Skeletal muscle satellite cell (primary cell): ENCODE measurements around the gene TEX19.
"Not testable (repeated sequence)": the region's sequence is repeated elsewhere in the genome, so short reads cannot be mapped to it uniquely, and the experiment has no call there.

Source experiments
- H3K27me3 ChIP-seq: 2 replicates; pipeline ENCODE4 v1.7.0; 2013; ENCODE audit warnings: low read length; ENCODE audit not compliant: control insufficient read depth, insufficient read depth
- H3K36me3 ChIP-seq: 2 replicates; pipeline ENCODE4 v1.7.0; 2013; ENCODE audit warnings: mild to moderate bottlenecking, control low read depth, low read length; ENCODE audit not compliant: insufficient read depth
- H3K4me1 ChIP-seq: 2 replicates; pipeline ENCODE4 v1.7.0; 2013; ENCODE audit warnings: low read length; ENCODE audit not compliant: control insufficient read depth, insufficient read depth
- H3K4me2 ChIP-seq: 2 replicates; pipeline ENCODE4 v1.7.0; 2013; ENCODE audit warnings: mild to moderate bottlenecking, low read length
- H3K4me3 ChIP-seq: 2 replicates; pipeline ENCODE4 v1.7.0; 2013; ENCODE audit warnings: low read length
- H3K9ac ChIP-seq: 2 replicates; pipeline ENCODE4 v1.7.0; 2013; ENCODE audit warnings: mild to moderate bottlenecking, low read depth, low read length, moderate library complexity
- H3K9me3 ChIP-seq: replicated peaks from 2 replicates; pipeline ENCODE4 v1.7.0; 2013; ENCODE audit warnings: mild to moderate bottlenecking, control low read depth, low read length

The TEX19 gene

GRCh38 chr17:82370471-82371332, 11.7 kb downstream of the TEX19 start:
- Histone ChIP-seq H3K36me3 (no peaks in the 10 kb centered on the region), H3K4me1 (peaks cover 25% of the 10 kb centered on the region), H3K27me3 (peaks cover 54% of the 10 kb centered on the region), H3K9ac (no peak overlapping the region), H3K4me3 (peak overlapping the region; percentile 68), H3K9me3 (no peaks in the 10 kb centered on the region), H3K4me2 (peak overlapping the region; percentile 85)

DNA sequence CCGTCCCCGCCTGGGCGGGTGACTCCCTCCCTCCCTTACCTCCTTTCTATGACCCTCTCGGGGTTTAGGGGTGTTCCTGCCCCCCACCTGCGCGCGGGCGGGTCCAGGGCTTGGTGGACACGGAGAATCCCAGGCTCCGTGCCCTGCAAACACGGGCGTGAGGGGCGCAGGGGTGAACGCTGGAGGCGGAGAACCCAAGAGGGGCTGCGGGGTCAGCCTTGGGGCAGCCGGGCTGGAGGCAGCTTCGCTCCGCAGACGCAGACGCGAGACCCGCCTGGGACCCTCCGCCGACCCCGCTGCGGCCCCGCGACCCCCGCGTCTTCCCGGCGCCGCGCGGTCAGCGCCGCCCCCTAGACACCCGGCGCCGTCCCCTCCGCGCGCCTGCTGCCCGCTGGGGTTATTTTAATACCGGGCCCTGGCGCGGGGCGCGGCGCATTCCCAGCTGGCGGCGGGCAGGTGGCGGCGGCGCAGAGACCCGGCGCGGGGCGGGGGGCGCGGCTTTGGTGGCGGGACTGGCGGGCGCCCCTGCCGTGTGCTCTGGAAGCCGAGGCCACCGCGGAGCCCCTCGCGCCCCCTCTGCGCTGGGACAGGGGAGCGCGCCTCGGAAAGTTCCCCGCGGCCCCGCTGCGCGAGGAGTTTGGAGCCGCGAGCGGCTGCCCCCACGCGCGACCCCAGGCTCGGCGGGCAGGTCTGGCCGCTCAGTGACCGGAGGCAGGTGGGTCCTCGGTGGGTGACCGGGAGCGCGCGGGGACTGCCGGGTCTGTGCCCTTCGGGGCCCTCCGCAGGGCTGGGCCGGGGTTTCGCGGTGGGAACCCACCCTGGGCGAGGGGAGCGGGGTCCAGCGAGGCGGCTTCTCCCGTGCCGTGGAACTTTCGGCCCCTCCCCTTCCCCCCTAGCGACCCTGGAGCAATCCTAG, 12.5 kb downstream of the TEX19 start, which contains the start of gene UTS2R:
UTS2R (plus strand) TSS at position 433 of the 916 bp plus-strand sequence. CDS start 2,560 bp downstream, outside the sequence.
- Histone ChIP-seq H3K9ac (no peak within 1 kb of the TSS), H3K4me3 (peak within 1 kb of the TSS; percentile 68), H3K36me3 (no peaks in the 10 kb centered on the region)

DNA sequence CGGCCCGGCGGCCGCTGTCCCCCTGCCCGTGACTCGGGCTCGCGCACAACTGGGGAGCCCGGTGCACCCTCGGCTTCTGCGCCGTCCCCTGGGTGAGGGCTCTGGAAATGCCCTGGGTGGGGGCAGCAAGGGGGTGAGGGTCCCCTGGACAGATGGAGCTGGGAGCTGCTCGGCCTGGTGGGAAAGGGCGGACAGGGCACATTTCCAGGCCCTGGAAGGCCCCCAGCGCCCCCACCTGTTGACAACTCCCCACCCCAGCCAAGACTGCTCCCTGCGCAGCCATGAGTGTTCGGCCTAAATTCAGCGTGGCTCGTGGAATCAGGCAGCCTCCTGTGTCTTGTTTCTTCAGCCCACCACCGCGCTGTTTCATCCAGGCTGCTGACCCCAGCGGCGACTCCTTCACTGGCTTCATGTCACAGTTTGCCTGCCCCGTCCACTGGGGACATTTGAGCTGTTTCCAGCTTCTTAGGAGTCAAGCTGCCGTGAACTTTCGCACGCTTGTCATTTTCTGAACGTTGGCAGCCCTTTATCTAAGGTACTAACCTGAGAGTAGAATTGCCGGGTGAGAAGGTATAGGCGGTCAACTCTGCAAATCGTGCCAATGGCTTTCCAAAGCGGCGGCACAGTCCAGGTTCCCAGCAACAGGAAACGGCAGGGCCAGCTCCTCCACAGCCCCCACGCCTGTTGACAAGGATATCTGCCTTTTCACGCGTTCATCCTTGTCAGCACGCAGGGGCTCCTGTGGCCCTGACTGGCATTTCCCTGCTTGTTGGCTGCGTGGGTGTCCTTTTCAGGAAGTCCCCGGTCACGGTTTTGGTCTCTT, 13.4 kb downstream of the TEX19 start:
- Histone ChIP-seq H3K4me2 (peak overlapping the region; percentile 85), H3K9me3 (no peaks in the 10 kb centered on the region), H3K36me3 (no peaks in the 10 kb centered on the region), H3K9ac (no peak overlapping the region), H3K4me3 (peak overlapping the region; percentile 17), H3K4me1 (peaks cover 25% of the 10 kb centered on the region), H3K27me3 (peaks cover 43% of the 10 kb centered on the region)

More for the DNA sequence above, 12.5 kb downstream of the TEX19 start, which contains the start of gene UTS2R:
- Histone ChIP-seq H3K4me1 (peaks cover 25% of the 10 kb centered on the region), H3K9me3 (no peaks in the 10 kb centered on the region), H3K27me3 (peaks cover 49% of the 10 kb centered on the region), H3K4me2 (peak within 1 kb of the TSS; percentile 85)

GRCh38 chr17:82373072-82373452, 14.0 kb downstream of the TEX19 start:
- H3K9ac ChIP-seq, H3K4me3 ChIP-seq, H3K4me2 ChIP-seq, H3K9me3 ChIP-seq, H3K36me3 ChIP-seq: not testable (repeated sequence)
- peaks cover 42% of the 10 kb centered on the region for H3K27me3 ChIP-seq
- peaks cover 25% of the 10 kb centered on the region for H3K4me1 ChIP-seq

- H3K4me2 ChIP-seq = no peak overlapping the region
- no peaks in the 10 kb centered on the region for H3K36me3 ChIP-seq
- no peak overlapping the region for H3K9ac ChIP-seq
- peaks cover 25% of the 10 kb centered on the region for H3K4me1 ChIP-seq
- H3K9me3 ChIP-seq = no peaks in the 10 kb centered on the region
- no peak overlapping the region for H3K4me3 ChIP-seq
- peaks cover 49% of the 10 kb centered on the region for H3K27me3 ChIP-seq
These were observed 14.9 kb downstream of the TEX19 start for GRCh38 chr17:82373731-82374625.

DNA sequence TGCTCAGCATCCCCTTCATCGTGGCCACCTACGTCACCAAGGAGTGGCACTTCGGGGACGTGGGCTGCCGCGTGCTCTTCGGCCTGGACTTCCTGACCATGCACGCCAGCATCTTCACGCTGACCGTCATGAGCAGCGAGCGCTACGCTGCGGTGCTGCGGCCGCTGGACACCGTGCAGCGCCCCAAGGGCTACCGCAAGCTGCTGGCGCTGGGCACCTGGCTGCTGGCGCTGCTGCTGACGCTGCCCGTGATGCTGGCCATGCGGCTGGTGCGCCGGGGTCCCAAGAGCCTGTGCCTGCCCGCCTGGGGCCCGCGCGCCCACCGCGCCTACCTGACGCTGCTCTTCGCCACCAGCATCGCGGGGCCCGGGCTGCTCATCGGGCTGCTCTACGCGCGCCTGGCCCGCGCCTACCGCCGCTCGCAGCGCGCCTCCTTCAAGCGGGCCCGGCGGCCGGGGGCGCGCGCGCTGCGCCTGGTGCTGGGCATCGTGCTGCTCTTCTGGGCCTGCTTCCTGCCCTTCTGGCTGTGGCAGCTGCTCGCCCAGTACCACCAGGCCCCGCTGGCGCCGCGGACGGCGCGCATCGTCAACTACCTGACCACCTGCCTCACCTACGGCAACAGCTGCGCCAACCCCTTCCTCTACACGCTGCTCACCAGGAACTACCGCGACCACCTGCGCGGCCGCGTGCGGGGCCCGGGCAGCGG, 15.7 kb downstream of the TEX19 start:
- peaks cover 25% of the 10 kb centered on the region for H3K4me1 ChIP-seq
- no peak overlapping the region for H3K4me2 ChIP-seq
- no peaks in the 10 kb centered on the region for H3K9me3 ChIP-seq
- no peak overlapping the region for H3K9ac ChIP-seq
- no peak overlapping the region for H3K4me3 ChIP-seq
- peaks cover 48% of the 10 kb centered on the region for H3K27me3 ChIP-seq
- no peaks in the 10 kb centered on the region for H3K36me3 ChIP-seq

- no peak overlapping the region for H3K4me3 ChIP-seq
- H3K4me2 ChIP-seq = no peak overlapping the region
- H3K27me3 ChIP-seq = peaks cover 47% of the 10 kb centered on the region
- peaks cover 22% of the 10 kb centered on the region for H3K4me1 ChIP-seq
- no peaks in the 10 kb centered on the region for H3K36me3 ChIP-seq
- no peaks in the 10 kb centered on the region for H3K9me3 ChIP-seq
- no peak overlapping the region for H3K9ac ChIP-seq
These were observed 16.5 kb downstream of the TEX19 start for GRCh38 chr17:82375359-82376041.

GRCh38 chr17:82376042-82376730, 17.1 kb downstream of the TEX19 start:
- H3K36me3 ChIP-seq = no peaks in the 10 kb centered on the region
- no peak overlapping the region for H3K4me2 ChIP-seq
- no peak overlapping the region for H3K9ac ChIP-seq
- peaks cover 20% of the 10 kb centered on the region for H3K4me1 ChIP-seq
- H3K9me3 ChIP-seq = no peaks in the 10 kb centered on the region
- H3K4me3 ChIP-seq = no peak overlapping the region
- H3K27me3 ChIP-seq = peaks cover 47% of the 10 kb centered on the region

GRCh38 chr17:82377294-82377693, 18.2 kb downstream of the TEX19 start:
- Histone ChIP-seq H3K4me1 (peaks cover 16% of the 10 kb centered on the region), H3K27me3 (peaks cover 43% of the 10 kb centered on the region)
- not testable (repeated sequence) for H3K36me3 ChIP-seq, H3K4me2 ChIP-seq, H3K9ac ChIP-seq, H3K9me3 ChIP-seq, H3K4me3 ChIP-seq
